Left renal pelvis (tissue), 4 donors: ENCODE data around the gene SYNPR. TPM values are rescaled to one million over a fixed set of nuclear protein-coding genes. Genes with fewer than 3 reads are reported as not detected.
"Not testable (repeated sequence)": the region's sequence is repeated elsewhere in the genome, so short reads cannot be mapped to it uniquely, and the experiment has no call there.

Experiments used
- DNase-seq, 4 donors: peaks; one replicate each; pipeline ENCODE4 v3.0.0-alpha.2; 2013; ENCODE audit warnings: low read depth in 4 of 4, low spot score in 3 of 4
- polyA plus RNA-seq, 4 donors: library from polyadenylated mRNA; unstranded; fragments of 120-200 nt; gene quantifications; one replicate each; pipeline ENCODE4 v1.2.1, GENCODE V29; 2013; ENCODE audit not compliant: insufficient read length in 4 of 4

SYNPR gene
- polyA plus RNA-seq, result under 1 TPM in 2 of 4 donors, not detected in 2; 0.06 to 0.13 TPM

DNA sequence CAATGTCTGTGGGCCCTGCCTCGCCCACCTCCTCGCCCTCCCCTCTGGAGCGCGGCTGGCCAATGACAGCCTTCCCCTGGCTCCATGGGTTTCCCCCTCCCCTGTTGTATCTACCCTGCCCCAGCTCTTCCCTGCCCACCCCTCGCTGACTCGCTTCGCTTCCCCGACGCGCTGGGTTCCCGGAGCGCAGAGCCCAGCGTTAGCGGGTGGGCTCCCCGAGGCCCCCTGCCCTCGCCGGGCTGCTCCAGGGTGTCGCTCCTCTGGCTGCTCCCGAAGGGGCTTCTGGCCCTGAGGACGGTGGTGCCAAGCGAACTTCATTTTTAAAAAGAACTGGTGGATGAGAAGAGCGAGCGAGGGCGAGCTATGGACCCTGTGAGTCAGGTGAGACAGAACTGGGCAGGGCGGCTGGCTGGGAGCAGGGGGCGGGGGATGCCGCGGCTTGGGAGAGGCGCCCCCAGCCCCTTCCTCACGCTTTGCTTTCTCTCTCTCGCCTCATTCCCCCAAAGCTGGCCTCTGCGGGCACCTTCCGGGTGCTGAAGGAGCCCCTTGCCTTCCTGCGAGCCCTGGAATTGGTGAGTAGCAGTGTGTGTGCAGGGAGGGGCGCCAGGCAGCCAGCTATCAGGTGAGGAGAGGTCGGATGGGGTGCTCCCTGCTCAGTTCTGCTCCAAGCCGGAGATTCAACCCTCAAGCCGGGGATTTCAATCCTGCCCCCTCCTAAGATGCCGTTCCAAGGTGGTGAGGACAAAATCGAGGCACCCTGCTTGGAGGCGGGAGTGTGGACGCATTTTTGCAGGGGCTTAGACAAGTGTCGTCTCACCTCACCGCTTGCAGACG lies at the start of gene SYNPR:
Gene SYNPR (plus strand): TSS at position 138 of the 834 bp plus-strand sequence.
- no peak for DNase-seq

DNA sequence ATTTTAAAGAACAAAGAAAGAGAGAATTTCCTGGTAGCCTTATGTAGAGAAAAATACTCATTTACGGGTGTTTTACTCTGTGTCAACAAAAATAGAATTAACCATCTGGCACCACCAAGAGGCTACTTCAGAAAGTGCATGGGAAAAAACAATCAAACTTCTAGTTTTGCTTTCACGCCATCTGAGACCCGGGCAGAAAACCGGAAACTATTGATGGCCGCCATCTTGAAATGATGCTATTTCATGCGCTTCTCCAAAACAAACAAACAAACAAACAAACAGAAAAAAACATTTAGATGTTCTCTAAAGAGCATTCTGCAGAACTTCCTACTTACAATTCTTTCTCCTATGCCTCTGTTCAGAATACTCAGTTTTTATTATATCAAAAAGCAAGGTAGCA lies 49.4 kb upstream of the SYNPR start:
- DNase-seq, result no peak

DNA sequence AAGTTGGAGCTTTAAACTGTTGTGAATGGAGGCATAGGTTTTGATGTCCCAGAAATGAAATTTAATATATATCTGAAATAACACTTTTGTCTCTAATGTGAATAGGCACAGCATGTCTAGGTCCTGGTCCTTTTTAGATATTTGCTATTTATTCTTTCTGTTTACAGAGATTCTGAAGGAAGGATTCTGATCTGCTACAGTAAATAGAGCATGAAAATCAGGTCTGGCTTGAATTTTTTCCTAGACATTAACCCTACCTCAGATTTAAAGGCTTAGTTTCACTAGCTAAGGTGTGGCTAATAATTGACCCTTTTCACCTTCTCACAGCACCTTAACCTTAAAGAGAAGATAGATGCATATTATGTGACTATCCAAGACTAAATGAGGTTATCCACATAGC lies 48.0 kb upstream of the SYNPR start:
- DNase-seq, result no peak

DNA sequence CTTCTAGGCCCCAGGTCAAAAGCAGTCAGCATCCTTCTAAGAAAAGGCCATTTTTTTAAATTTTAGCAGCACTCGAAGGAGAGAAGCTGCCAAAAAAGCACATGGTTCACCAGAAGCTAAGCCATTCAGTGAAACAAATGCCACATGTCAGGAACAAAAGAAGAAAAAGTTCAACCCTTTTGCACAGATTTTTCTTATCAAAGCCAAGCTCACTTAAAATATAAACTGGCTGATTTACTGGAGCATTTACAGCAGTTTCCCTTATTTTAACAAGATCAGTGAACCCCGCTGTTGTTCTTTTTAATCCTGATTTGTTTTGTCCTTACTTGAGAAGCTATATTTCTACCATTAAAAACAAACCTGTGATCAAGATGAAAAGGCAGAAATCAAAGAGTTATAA lies 46.5 kb upstream of the SYNPR start:
- peak; percentile 14 to 50 (median 42) for DNase-seq

DNA sequence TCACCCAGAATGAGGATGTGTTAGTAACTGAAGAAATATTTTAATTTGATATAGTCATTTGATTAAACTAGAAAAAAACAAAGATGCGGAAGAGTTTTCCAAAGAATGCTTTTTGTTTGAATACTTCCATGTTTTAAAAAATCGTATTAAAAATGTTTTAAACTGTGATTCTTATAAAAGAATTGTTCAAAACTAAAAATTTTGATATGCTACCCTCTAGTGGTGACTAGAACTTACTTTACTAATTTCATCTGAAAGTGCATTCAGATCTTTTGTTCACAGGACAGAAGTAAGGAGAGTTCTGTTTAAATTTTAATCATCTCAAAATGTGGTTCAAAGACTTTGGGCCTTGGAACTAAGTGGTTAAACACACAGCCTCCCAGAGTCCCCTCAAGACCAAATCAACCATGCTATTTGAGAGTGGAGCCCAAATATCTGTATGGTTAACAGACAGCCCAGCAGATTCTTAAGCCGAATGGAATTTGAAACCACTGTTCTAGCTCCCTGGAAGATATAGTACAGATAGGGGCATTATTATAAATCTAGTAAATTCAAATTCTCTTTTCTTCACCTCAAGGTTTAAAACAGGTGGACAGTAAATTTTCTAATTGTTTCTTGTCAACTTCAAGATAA lies 45.2 kb upstream of the SYNPR start:
- no peak for DNase-seq

DNA sequence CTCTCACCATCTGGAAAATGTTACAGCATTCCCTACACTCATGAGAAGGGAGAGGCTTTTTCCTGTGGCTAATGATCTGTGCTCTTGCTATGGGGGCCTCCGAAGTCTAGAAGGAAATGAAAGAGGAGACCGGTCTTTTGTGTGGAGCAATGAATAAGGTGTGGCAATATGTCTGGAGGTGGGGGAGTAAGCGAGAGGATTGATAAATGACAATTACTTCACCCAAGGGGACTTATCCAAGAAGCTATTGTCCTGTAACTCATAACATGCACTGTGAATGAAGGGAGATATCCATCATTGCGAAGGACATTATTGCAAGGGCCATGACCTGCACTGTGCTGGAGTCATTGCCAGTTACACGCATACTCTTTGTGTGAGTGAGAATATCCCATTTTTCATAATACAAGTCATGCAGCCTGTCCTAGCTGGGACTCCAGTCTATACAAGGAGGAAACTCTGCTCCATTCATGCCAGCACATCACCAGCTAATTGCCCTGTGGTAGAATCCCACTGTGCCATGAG lies 37.7 kb upstream of the SYNPR start:
- DNase-seq, result no peak

DNA sequence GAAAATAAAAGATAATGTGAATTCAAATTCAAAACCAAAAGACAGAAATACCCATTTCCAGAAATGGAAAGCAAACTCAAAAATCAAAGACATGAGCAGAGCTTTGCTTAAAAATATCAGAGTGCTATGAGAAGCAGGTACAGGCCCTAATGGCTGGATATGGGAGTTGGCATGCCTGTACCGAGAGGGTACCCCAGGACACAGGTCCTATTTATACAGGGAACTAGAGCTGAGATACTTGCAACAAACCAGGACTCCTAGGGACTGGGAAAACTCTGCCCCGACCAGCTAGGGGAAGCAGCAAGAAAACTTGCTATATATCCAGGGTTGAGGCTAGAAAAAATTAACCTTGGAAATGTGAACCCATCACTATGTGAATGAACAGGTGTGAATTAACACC lies 36.0 kb upstream of the SYNPR start:
- no peak for DNase-seq

DNA sequence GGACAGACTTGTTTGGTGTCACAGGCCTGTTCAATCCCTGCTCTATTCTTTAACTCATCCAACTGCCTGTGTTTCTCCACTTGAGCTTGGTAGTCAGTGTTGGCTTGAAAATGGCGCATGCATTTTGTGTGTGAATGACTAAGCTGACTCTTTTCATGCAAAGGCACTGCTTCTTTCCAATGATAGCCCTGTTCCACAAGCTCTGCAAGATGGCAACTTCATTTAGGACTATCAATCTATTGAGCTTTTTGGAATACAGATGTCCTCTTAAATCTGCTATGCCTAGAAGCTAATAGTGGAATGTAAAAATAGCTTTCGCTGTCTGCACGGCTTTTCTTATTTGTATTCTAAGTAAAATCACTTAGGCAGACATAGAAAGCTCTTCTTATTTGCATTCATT lies 33.6 kb upstream of the SYNPR start:
- no peak for DNase-seq

DNA sequence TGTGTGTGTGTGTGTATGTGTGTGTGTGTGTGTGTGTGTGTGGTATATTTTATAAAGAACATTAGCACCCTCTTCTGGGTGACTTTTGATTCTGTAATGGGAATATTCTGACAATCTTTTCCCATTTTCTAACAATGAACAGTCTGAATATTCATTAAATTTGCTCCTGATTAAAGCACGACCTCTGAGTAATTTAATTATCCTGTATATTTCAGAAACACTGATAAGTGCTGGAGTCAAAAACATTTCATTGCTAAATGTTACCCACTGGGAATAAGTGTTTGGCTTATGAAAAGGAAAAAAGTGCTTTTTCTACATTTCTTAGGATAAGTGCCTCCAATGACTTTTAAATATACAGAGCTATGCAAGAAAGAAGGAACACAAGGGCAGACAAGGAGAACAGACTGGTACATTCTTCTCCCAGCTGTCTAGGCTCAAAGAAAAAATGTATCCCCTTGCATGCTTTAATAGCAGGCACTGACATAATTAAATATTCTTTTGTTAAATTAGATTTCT lies 32.3 kb upstream of the SYNPR start:
- DNase-seq, result no peak

DNA sequence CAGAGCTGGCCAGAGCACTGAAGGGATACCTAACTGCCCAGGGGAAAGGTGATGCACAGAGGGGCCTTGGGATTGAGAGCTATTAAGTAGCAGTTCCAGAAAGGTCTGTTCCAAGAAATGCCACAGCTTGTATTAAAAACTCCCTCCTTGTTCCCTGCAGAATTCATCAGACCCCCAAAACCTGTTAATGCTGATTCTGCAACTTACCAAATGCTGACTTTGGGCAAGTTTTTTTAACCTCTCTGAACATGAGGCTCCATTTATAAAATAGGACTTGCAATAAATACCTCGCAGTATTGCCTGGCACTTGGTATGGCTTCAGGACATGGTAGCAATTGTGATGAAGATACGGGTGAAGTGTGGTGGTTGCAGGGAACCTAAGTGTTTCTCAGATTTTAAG lies 30.1 kb upstream of the SYNPR start:
- DNase-seq, result no peak

DNA sequence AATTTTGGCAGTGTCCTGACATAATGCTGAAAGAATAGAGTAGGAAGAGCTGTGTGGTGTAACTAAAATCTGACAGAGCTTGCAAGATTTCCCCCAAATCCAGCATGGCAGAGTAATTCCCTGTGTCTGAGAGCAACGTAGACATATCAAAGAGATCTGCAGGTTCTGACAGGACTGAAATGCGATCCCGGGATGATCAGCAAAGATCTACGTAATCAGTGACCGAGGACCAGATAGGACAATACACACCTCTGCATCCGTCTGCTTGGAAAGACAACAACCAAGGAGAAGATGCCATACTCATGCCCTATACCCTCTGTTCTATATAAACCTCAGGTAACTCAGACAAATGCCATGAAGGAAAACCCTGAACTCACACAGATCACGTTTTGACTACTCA lies 26.6 kb upstream of the SYNPR start:
- DNase-seq, result no peak

DNA sequence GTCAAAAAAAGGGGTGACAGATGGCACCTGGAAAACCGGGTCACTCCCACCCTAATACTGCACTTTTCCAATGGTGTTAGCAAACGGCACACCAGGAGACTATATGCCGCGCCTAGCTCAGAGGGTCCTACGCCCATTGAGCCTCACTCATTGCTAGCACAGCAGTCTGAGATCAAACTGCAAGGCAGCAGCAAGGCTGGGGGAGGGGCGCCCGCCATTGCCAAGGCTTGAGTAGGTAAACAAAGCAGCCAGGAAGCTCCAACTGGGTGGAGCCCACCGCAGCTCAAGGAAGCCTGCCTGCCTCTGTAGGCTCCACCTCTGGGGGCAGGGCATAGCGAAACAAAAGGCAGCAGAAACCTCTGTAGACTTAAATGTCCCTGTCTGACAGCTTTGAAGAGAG lies 22.3 kb upstream of the SYNPR start:
- not testable (repeated sequence) for DNase-seq

DNA sequence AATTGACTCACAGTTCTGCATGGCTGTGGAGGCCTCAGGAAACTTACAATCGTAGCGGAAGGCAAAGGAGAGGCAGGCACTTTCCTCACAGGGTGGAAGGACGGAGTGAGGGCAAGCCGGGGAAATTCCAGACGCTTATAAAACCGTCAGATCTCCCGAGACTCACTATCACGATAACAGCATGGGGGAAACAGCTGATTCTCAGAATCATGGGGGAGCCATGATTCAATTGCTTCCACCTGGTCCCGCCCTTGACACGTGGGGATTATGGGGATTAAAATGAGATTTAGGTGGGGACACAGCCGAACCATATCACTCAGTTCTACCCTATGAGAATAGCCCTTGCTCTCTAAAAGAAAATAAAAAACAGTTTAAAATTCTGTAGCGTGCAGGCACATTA lies 13.4 kb upstream of the SYNPR start:
- DNase-seq, result no peak

DNA sequence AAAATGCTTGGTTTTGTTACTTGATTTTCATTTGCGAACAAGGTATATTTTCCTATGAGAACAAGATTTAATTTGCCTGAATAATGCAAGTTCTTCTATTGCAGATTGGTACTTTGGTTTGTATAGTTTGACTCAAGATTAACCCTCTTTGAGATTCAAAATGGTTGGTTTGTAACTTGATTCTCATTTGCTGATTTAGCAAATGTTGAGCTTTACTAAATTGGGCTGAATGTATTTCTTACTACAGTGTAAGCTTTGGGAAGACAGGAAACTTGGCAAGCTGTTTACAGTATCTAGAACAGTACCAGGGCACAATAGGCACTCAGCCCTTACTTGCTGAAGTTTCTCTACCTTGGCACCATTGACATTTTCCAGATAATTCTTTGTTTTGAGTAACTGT lies 3.7 kb upstream of the SYNPR start:
- DNase-seq, result no peak

DNA sequence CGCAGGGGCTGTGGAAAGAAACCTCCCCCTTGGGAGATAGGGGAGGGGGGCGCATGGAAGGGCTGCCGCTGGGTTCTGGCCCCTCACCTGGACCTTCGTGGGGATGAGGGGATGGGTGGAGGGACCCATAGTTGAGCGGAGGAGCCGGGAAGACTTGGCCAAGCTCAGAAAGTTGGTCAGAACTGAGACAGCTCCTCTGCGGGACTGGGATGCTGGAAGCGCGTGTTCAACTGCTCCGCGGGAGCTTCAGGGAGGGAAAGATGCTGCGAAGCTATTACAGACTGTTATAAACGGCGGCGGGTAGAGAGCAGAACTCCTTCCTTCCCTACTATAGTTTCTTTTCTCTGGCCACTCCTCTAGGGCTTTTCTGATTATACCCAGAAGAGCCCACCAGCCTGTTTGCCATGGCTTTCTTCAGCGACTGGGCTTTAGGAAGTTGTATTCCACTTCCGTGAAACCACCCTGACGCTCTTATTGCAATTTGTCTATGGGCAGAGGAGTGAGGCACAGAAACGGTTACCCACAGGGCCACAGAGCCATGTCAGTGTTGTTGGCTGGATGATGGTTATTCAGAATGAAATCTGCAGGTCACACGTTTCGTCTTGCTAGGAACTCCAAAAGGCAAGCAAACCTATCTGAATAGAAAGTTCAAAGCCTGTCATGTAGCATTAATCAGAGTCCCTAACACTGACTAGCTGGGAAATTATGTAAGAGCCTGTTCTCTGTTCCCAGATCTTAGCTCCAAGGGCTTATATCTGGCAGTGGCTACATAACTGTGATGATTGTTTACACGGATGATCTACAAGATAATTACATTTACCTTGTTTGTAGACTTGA lies 1.1 kb downstream of the SYNPR start:
- DNase-seq, result no peak

DNA sequence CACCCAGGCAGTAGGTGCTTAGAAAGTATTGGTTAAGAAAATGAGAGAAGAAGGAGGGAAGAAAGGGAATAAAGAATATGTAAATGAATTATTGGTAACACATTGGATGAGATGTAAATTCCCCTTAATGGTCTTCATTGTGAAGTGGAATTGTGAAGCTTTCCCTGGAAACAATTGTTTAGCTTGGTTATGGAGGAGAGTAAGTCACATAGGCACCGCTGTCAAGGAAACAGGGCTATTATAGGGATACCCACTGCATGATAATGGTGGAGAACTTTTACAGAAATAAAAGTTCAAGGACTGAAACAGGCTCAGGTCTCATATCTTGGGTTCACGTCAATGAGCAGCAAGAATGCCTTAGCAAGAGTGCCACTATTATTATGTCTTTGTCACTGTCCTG lies 9.5 kb downstream of the SYNPR start:
- no peak for DNase-seq

DNA sequence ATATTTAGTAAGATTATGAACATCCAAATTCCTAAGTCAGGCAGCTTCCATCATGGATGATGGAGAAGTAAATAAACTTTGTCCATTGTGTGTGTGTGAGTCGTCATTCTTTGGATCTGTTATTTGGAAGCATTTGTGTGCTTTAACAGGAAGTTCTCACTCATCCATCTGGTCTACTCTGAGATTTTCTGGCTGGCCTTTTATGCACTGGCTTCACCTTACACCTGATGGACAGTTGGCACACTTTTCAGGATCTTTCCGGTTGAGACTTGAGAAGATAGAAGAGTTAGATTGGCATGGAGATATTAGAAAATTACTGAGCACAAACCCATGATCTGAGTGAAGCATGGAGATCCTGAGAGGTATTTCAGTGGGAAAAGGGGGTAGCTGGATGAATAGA lies 12.6 kb downstream of the SYNPR start:
- no peak for DNase-seq

DNA sequence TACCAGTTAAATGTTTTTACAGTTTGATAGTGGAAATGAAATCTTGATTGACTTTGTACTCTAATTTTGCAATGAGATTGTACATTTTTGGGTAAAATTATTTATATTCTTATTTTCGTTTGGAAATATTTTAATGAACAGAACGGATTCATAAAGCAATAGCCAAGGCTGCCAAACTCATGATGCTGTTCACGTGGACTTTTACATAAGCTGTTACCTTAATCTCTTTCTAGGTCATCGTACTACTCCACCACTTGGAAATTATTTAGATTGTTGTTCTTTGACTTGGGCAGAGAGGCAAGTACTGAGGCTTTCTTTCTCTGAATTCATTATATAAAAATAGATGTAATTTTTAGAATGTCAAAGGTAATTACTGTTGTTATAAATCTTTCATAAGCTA lies 16.2 kb downstream of the SYNPR start:
- no peak for DNase-seq

DNA sequence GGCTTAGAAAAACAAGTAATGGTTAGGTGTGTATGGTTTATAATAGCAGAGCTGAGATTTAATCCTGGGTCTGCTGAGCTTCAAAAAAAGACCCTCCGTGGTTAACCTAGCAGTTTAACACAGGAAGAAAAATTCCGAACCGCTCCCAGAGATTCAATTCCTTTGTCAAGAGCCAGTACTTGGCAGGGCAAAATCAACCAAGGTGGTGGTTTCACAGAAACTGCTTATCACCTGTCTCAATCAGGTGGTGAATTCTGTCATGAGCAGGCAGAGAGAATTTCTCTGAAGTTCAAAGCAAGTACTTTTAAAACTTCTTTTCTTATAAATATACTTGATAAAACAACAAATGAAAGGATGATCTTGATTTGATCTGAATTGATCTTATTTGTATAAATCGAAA lies 17.2 kb downstream of the SYNPR start:
- no peak for DNase-seq

DNA sequence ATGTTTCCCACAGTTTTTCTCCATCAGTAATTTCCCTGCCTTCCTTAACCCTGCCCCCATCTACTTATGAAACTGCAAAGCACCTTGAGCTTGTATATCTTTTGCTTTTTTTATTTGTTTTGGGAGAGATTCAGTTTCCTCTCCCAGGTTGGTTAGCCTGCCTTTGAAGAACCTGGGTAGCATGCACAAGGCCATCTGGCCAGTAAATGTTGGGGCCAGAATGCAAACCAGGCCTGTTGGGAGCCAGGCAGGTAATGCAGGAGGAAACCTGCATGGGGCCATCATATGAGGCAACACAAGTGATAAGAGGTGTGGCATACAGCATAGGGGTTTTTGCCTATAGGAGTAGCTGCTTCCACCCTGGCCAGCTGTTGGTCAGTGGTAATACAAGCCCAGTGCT lies 17.7 kb downstream of the SYNPR start:
- no peak for DNase-seq

DNA sequence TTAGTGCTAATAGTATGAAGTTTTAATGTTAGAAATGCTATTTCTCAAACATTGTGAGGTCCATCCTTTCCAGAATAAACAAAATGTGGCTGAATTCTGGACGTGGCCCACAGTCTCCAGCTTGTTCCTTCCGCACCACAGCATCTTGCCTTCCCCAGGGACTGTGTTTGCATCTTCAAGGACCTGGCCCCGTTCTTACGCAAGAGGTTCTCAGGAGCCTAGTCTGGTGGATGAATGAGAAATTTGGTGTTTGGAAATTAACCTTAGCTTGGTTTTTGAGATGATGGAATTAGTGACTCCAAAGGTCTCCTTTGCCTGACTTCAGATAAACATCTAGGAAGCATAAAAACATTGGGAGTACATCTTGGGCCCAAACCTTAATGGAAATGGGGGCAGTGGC lies 18.1 kb downstream of the SYNPR start:
- DNase-seq, result no peak
